Cardiac ventricle fibroblast (primary cell): Measurements from ENCODE around the gene UBE2Z. TPM values are rescaled to one million over a fixed set of nuclear protein-coding genes. Genes with fewer than 3 reads are reported as not detected.

Experiments
- total RNA-seq: library from RNA; depleted of rRNA; stranded (reverse); fragments of >200 nt; gene quantifications from 2 replicates; pipeline ENCODE4 v1.2.3, GENCODE V29; 2015

The UBE2Z gene
- total RNA-seq, result 63.7 and 65.6 TPM in 2 replicates

DNA sequence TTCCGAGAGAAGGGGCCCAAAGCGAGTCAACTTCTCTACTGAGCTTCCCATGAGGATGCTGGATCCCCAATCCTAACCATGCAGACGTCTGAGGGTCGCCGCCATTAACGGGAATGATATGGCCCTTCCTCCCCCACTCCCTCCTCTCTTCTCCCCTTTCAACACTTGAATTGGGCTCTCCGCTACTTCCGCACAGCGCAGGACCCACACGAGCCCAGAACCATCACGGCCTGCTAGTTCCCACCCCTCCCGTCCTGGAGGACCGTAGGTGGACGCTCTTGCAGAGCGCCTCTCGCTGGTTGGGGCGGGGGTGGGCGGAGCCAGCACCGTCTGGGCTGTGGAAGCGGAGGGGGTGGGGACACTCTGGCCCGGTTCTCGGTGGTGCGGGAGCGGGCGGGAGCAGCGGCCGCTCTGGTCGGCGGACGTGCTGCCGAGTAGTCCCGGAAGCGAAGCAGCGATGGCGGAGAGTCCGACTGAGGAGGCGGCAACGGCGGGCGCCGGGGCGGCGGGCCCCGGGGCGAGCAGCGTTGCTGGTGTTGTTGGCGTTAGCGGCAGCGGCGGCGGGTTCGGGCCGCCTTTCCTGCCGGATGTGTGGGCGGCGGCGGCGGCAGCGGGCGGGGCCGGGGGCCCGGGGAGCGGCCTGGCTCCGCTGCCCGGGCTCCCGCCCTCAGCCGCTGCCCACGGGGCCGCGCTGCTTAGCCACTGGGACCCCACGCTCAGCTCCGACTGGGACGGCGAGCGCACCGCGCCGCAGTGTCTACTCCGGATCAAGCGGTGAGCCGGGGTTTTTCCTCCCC, at the start of gene UBE2Z:
Gene UBE2Z, plus strand, starts transcription at position 361 of the 797 bp plus-strand sequence. Its CDS starts 97 bp downstream, at position 458.

DNA sequence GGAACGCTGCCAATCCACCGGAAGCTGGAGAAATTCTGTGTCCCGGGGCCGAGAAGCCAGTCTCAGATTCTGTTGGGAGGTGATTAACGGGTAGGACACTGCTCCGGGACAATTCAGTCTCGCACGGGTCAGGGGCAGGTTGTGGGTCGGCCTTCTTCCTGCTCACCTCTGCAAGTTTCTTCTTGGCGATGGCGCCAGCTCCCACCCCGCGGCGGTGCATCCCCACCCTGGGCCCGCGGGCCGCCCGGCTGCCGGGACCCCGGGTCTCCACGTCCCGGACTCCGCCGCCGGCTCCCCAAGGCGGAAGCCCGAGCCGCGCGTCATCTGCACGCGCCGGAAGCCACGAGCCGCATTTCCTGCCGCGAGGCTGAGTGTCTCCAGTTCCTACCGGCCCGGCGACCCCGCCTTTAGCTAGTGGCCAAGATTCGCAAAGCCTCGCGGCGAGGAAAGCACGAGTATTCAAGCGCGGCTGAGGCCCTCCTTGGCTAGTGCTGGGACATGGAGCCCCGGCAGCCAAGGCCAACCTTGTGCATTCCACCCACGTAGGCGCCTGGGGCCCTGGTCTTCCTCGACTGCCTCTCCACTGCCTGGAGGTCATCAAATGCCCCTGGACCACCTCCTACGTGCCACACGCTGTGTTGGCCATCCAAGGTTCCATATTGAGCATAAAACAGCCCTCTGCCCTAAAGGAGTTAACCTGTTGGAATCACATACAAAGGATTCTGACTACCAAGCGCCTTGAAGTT, 36.5 kb downstream of the UBE2Z start, which contains the start of gene SNF8:
Gene SNF8, minus strand, starts transcription at position 328 of the 746 bp plus-strand sequence. Its CDS starts 108 bp downstream, at position 220.

Other genes starting within 250 kb of the UBE2Z start
- not detected in 2 replicates for gene PRAC1, start 185.9 kb upstream of the UBE2Z start, total RNA-seq
- gene PRAC2, start 185.2 kb upstream of the UBE2Z start, total RNA-seq, result not detected in 2 replicates
- gene HOXB13, start 179.7 kb upstream of the UBE2Z start, total RNA-seq, result not detected in 2 replicates
- gene TTLL6, start 91.2 kb upstream of the UBE2Z start, total RNA-seq, result not detected in 2 replicates
- gene CALCOCO2, start 77.4 kb upstream of the UBE2Z start, total RNA-seq, result 65.4 and 76.2 TPM in 2 replicates
- gene ATP5MC1, start 15.6 kb upstream of the UBE2Z start, total RNA-seq, result 52.0 and 119 TPM in 2 replicates
- 46.6 and 79.2 TPM in 2 replicates for gene SNF8, start 36.4 kb downstream of the UBE2Z start, total RNA-seq
- gene GIP, start 60.2 kb downstream of the UBE2Z start, total RNA-seq, result not detected in 2 replicates
- gene IGF2BP1, start 89.0 kb downstream of the UBE2Z start, total RNA-seq, result not detected in 2 replicates
- gene B4GALNT2, start 224.4 kb downstream of the UBE2Z start, total RNA-seq, result not detected in 2 replicates